Fibroblast of pulmonary artery (primary cell): ENCODE data around the gene NPIPA2.
"Not testable (repeated sequence)": the region's sequence is repeated elsewhere in the genome, so short reads cannot be mapped to it uniquely, and the experiment has no call there.

Source experiments
- DNase-seq: peaks from one replicate; pipeline ENCODE4 v3.0.0-alpha.2; 2010; ENCODE audit warnings: low read depth
- H3K4me3 ChIP-seq: replicated peaks from 2 replicates; pipeline ENCODE4 v1.5.1; 2011; ENCODE audit warnings: low read depth, mild to moderate bottlenecking, control low read depth, low read length, moderate library complexity

Gene NPIPA2

DNA sequence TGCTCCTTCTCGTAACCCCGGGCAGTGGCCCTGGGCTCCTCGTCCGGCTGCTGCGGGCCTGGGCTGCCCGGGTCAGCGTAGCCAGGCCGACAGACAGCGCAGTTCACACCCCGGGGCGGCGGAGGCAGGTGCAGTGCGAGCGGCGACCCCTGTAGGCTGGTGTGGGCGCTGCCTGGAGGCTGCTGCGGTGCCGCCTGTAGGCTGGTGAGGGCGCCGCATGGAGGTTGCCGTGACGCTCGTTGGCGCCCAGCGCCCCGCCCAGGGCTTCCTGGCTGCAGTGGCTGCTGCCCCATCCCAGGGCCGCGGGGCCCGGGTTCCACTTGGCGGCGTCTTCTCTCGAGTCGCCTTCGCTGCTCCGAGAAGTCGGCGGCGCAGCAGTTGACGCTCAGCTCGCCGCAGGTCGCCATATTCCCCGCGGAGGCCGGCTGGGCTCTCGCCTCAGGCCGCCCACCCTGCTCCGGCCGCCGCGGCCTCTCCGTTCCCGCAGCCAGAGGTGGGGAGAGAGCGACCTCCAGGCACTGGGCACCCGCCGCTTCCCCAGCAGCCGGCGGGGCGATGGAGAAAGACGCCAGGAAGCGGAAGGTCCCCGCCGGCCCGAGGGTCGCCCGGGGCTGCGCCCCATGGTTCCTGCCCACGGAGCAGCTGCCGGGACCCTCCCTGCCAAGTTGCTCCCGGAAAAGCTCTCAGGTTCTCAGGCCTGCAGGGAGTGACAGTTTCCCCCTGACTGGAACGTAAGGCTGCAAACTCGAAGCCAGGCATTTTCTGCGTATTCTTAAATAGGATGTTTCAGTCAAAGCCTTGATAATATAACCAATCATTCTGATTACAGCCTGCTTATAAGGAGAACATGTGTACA lies at the start of gene NPIPA2:
Gene NPIPA2 (plus strand): TSS at position 261 of the 856 bp plus-strand sequence. CDS start 5,533 bp downstream, outside the sequence.
- H3K4me3 ChIP-seq, DNase-seq: not testable (repeated sequence)

DNA sequence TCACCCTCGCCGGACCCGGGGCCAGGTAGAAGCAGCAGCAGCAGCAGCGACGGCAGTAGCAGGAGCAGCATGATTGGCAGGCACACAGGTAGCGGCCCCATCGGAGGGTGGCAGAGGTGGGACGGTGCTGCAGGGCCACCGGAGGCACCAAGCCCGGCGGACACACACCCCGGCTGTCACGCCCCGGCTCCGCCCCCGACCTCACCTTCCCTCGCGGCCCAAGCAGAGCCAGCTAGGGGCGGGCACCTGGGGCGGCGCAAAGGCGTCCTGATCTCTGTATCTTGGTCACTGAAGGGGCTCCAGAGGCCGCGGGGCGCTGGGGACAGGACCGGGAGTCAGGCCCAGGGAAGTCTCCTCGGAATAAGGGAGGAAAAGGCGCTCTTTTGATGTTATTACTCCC lies 48.2 kb upstream of the NPIPA2 start, which contains the start of gene PLA2G10:
Gene PLA2G10 (minus strand): TSS at position 180 of the 400 bp plus-strand sequence. CDS start 79 bp downstream, at position 101.
- DNase-seq, H3K4me3 ChIP-seq: not testable (repeated sequence)

DNA sequence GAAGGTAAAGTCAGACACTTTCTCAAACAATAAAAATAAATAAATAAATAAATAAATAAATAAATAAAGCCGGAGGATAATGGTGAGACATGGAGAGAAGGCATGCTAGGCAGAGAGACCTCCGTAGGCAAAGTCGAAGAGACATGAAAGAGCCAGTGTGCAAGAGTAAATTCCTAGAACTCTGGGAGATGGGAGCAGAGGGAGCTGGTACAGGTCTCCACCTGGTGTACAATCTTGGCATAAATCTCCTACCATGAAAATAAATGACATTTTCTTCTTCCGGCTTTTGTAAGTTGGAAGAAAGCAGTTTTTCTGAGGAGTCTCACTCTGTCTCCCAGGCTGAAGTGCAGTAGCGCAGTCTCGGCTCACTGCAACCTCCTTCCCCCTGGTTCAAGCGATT lies 40.5 kb upstream of the NPIPA2 start:
- not testable (repeated sequence) for H3K4me3 ChIP-seq, DNase-seq

DNA sequence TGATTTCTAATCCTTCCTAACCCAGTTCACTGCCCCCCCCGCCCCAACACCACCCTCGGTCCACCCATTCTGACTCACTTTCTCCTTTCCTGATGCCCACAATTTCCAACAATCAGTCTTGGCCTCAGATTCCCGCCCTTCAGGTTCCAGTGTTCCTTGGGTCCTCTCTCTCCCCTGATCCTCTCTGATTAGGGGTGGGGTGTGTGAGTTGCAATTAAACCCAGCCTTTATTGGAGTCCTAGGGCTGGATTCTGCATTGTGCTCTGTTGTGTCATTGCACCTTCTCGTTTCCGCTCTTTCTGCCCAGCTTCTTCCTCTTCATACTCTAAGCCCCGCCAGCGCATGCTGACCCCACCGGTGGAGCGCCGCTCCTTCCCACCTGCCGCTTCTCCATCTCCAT lies 39.7 kb upstream of the NPIPA2 start:
- not testable (repeated sequence) for H3K4me3 ChIP-seq, DNase-seq

DNA sequence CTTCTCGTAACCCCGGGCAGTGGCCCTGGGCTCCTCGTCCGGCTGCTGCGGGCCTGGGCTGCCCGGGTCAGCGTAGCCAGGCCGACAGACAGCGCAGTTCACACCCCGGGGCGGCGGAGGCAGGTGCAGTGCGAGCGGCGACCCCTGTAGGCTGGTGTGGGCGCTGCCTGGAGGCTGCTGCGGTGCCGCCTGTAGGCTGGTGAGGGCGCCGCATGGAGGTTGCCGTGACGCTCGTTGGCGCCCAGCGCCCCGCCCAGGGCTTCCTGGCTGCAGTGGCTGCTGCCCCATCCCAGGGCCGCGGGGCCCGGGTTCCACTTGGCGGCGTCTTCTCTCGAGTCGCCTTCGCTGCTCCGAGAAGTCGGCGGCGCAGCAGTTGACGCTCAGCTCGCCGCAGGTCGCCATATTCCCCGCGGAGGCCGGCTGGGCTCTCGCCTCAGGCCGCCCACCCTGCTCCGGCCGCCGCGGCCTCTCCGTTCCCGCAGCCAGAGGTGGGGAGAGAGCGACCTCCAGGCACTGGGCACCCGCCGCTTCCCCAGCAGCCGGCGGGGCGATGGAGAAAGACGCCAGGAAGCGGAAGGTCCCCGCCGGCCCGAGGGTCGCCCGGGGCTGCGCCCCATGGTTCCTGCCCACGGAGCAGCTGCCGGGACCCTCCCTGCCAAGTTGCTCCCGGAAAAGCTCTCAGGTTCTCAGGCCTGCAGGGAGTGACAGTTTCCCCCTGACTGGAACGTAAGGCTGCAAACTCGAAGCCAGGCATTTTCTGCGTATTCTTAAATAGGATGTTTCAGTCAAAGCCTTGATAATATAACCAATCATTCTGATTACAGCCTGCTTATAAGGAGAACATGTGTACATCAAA lies 38.9 kb upstream of the NPIPA2 start, which contains the start of gene NPIPA3:
Gene NPIPA3 (plus strand): TSS at position 256 of the 856 bp plus-strand sequence. CDS start 5,533 bp downstream, outside the sequence.
- not testable (repeated sequence) for H3K4me3 ChIP-seq, DNase-seq

DNA sequence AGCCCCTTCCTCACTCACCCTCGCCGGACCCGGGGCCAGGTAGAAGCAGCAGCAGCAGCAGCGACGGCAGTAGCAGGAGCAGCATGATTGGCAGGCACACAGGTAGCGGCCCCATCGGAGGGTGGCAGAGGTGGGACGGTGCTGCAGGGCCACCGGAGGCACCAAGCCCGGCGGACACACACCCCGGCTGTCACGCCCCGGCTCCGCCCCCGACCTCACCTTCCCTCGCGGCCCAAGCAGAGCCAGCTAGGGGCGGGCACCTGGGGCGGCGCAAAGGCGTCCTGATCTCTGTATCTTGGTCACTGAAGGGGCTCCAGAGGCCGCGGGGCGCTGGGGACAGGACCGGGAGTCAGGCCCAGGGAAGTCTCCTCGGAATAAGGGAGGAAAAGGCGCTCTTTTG lies 9.1 kb upstream of the NPIPA2 start:
- not testable (repeated sequence) for H3K4me3 ChIP-seq, DNase-seq

DNA sequence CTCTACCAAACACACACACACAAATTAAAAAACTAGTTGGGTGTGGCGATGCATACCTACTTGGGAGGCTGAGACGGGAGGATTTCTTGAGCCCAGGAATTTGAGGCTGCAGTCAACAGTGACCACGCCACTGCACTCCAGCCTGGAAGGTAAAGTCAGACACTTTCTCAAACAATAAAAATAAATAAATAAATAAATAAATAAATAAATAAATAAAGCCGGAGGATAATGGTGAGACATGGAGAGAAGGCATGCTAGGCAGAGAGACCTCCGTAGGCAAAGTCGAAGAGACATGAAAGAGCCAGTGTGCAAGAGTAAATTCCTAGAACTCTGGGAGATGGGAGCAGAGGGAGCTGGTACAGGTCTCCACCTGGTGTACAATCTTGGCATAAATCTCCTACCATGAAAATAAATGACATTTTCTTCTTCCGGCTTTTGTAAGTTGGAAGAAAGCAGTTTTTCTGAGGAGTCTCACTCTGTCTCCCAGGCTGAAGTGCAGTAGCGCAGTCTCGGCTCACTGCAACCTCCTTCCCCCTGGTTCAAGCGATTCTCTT lies 1.4 kb upstream of the NPIPA2 start:
- not testable (repeated sequence) for H3K4me3 ChIP-seq, DNase-seq

DNA sequence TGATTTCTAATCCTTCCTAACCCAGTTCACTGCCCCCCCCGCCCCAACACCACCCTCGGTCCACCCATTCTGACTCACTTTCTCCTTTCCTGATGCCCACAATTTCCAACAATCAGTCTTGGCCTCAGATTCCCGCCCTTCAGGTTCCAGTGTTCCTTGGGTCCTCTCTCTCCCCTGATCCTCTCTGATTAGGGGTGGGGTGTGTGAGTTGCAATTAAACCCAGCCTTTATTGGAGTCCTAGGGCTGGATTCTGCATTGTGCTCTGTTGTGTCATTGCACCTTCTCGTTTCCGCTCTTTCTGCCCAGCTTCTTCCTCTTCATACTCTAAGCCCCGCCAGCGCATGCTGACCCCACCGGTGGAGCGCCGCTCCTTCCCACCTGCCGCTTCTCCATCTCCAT lies 539 bp upstream of the NPIPA2 start:
- not testable (repeated sequence) for H3K4me3 ChIP-seq, DNase-seq

DNA sequence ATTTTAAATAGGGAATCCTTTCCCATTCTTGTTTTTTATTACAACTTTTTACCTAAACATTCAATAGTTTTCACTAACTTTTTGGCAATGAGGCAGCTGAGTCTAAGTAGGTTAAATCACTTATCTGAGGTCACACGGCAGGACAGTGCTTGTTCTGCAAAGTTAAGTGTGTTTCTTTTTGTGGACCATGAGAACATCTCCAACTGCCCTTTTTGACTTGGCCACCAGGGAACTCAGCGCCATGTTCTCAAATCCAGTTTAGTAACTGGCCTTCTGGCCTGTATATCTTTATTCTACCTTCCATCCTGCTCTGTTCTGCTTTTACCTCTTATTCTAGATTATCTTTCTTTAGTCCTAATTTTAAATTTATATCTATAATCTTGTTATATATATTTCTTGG lies 31.3 kb downstream of the NPIPA2 start:
- not testable (repeated sequence) for H3K4me3 ChIP-seq, DNase-seq

DNA sequence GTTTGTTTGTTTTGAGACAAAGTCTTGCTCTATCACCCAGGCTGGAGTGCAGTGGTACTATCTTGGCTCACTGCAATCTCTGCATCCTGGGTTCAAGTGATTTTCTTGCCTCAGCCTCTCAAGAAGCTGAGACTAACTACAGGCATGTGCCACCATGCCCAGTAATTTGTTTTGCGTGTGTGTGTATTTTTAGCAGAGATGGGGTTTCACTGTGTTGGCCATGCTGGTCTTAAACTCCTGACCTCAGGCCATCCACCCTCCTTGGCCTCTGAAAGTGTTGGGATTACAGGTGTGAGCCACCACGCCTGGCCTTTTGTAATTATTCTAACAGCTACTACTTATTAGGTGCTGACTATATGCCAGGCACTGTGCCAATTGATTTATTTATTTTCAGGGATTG lies 33.3 kb downstream of the NPIPA2 start:
- not testable (repeated sequence) for H3K4me3 ChIP-seq, DNase-seq

DNA sequence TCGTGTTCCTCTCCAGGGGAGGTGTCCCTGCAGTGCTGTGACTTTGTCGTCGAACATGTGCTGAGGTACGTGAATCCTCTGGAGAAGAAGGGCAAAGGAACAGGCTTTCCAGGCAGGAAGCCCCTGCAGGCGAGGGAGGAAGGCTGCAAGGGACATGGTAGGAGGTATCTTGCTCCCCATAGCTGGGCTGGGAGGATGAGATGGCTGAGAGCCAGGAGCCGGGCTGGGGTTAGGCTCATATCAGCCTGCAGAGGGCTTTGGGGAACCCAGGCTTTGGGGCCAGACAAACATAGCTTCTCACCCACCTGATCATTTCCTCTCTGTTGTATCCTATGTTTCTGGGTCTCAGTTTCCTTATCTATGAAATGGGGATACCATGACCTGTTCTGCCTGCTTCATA lies 34.4 kb downstream of the NPIPA2 start:
- not testable (repeated sequence) for DNase-seq, H3K4me3 ChIP-seq

DNA sequence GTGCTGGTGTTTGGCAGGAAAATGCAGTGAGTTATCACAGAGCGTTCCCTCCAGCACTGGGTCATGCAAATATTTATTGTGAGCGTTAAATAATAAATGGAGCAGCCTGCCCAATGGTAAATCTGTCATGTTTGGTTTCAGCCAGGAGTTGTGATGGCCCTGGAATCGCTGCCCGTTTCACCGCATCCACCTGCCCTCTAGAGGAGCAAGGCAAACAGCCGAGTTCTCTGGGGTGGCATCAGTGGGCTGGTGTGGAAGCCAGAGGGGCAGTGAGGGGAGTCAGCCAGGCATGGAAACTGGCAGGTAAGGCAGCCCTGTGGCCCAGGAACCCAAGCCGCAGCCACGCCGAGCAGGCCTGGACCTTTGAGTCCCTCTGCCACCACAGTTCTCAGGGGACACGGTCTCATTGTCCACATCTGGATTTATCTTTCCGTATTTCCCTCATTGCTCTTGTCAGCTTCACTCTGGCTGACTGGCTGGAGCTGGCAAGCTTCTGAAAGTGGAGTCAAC lies 37.1 kb downstream of the NPIPA2 start:
- not testable (repeated sequence) for H3K4me3 ChIP-seq, DNase-seq

DNA sequence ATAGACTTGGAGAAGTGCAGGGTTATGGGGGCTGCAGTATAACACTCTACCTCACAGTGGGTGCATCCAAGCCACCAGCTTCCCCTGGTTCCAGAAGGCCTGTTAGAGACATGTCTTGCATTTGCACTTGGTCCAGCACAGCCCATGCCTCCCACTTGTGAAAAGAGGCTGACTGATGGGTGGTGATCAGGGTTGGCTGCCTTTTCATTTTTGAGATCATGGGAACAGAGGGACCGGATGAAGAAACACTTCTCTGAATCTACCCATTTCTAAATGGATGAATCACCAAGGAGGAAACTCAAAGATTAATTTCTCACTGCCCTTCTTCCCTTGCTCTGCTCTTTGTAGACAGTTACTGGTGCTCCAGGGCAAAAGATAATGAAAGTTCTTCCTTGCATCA lies 43.8 kb downstream of the NPIPA2 start:
- H3K4me3 ChIP-seq, DNase-seq: not testable (repeated sequence)

DNA sequence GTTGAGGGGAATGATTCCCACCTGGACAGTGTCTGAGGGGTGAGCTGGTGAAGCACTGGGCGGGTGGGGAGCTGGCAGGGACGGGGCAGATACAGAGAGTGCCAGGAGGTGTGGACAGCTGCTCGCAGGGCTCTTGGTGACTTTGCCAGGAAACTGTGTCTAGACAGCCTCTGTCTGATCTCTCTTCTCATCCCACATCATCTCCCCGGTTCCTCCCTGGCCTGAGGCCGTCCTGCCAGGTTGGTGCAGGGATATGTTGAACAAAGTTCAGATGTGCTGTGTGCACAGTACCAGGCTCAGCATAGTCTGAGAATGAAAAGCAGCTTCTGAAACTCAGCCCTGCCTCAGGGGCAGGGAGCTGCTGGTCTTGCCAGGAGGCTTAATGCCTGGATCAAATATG lies 47.2 kb downstream of the NPIPA2 start:
- not testable (repeated sequence) for DNase-seq

DNA sequence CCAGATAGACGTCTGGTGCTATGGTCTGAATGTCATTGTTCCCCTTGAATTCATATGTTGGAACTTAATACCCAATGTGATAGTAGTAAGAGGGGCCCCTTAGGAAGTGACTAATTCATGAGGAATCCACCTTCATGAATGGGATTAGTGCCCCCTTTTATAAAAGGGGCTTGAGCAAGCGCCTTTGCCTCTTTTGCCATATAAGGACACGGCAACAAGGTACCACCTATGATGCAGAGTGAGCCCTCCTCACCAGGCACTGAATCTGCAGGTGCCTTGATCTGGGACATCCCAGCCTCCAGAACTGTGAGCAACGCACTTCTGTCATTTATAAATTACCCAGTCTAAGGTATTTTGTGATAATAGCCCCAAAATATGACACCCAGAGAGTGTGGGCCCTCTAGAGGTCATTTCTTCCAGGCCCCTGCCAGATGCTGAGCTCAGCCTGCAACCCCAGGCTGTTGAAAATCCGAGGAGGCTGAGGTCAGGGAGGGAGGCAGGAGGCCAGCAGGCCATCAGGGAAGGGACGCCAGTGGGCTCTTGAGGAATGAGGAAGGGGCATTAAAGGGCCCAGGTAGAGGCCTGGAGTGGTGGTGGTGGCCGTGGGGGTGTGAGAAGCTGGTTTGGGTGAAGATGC lies 48.1 kb downstream of the NPIPA2 start:
- not testable (repeated sequence) for DNase-seq

More for the DNA sequence above, 47.2 kb downstream of the NPIPA2 start:
- H3K4me3 ChIP-seq, result not testable (repeated sequence)

DNA sequence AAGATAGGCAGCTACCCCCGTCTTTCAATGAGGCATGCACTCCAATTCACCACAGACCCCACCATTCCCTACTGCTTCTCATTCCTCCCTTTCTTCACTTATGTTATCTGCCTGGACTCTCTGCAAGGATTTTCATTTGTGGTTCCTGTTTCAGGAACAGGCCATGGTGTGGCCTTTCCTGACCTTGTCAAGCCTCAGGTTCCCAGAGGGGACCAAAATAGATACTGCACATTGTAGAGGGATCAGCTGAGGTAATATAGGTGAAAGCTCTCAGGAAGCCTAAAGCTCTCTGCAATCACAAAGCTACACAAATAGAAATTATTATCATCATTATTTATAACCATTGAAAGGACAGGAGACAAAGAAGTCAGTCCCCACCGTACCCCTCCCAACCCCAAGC lies 50.6 kb downstream of the NPIPA2 start:
- DNase-seq, H3K4me3 ChIP-seq: not testable (repeated sequence)

More for the DNA sequence above, 48.1 kb downstream of the NPIPA2 start:
- not testable (repeated sequence) for H3K4me3 ChIP-seq

DNA sequence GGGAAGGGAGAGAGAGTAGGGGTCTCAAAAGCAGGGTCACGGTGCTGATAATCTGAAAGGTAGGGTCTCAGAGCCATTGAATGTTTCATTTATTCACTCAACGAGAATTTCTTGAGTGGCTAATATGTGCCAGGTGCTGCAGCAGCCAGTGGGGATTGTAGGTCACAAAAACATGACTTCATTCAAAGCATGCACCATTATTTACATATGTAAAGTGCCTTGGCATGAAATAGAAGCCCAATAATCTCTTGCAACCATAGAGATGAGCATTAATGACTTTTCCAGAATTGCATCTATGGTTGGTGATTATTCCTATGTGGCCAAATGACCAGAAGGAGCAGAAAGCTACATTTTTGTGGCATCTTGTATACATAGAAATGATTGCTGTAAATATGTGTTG lies 55.2 kb downstream of the NPIPA2 start:
- not testable (repeated sequence) for H3K4me3 ChIP-seq, DNase-seq

DNA sequence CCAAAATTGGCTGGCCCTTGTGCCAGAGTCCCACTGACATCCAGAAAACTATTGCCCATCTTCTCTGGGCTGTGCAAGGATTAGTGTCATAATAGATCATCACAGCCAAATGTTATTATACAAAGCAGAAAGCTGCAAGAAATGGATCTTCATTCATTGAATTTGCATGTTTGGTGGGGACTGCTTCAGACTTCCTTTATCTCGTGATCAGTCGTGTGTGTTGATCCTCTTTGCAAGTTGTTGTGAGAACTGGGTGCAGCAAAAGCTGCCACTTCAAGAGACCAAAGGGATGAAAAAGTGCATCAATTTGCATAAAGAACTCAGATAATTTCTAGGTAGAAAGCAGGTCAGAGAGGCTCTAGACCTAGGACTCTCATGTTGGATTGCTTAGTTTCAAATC lies 61.2 kb downstream of the NPIPA2 start:
- DNase-seq, H3K4me3 ChIP-seq: not testable (repeated sequence)
